Neural progenitor cell (in vitro differentiated cells): ENCODE measurements around the gene D2HGDH. TPM values are rescaled to one million over a fixed set of nuclear protein-coding genes. Genes with fewer than 3 reads are reported as not detected.

Experiments used
- DNase-seq: peaks from one replicate; pipeline ENCODE4 v3.0.0-alpha.2; 2016; ENCODE audit warnings: low spot score
- H2AFZ ChIP-seq: fragments of 200-600 bp; sonication (generic); replicated peaks from 2 replicates; pipeline ENCODE4 v1.6.1; 2016; ENCODE audit warnings: antibody characterized with exemption
- H3F3A ChIP-seq: fragments of 200-600 bp; sonication (generic); 2 replicates; pipeline ENCODE4 v1.6.1; 2016; ENCODE audit warnings: antibody characterized with exemption, low read depth
- H3K27ac ChIP-seq: fragments of 200-600 bp; sonication (generic); 2 replicates; pipeline ENCODE4 v1.5.1; 2016; ENCODE audit warnings: mild to moderate bottlenecking
- H3K27me3 ChIP-seq: fragments of 200-600 bp; sonication (generic); 2 replicates; pipeline ENCODE4 v1.6.1; 2016; ENCODE audit warnings: mild to moderate bottlenecking, moderate library complexity
- H3K36me3 ChIP-seq: fragments of 200-600 bp; sonication (generic); 2 replicates; pipeline ENCODE4 v1.5.1; 2016
- H3K4me1 ChIP-seq: fragments of 200-600 bp; sonication (generic); 2 replicates; pipeline ENCODE4 v1.6.1; 2016; ENCODE audit warnings: mixed run types
- H3K4me2 ChIP-seq: fragments of 200-600 bp; sonication (generic); 2 replicates; pipeline ENCODE4 v1.6.1; 2016
- H3K4me3 ChIP-seq: fragments of 200-600 bp; sonication (generic); 2 replicates; pipeline ENCODE4 v1.5.1; 2016
- H3K79me2 ChIP-seq: fragments of 200-600 bp; sonication (generic); 2 replicates; pipeline ENCODE4 v1.6.1; 2016; ENCODE audit warnings: low read depth
- H3K9ac ChIP-seq: fragments of 200-600 bp; sonication (generic); 2 replicates; pipeline ENCODE4 v1.6.1; 2016
- H3K9me3 ChIP-seq: fragments of 200-600 bp; sonication (generic); 2 replicates; pipeline ENCODE4 v1.5.1; 2016; ENCODE audit warnings: low read depth
- H4K20me1 ChIP-seq: fragments of 200-600 bp; sonication (generic); 2 replicates; pipeline ENCODE4 v1.6.1; 2016; ENCODE audit warnings: low read depth
- H3K27ac Mint-ChIP-seq: 3 replicates; pipeline ENCODE4 v1.8.0; 2021; ENCODE audit warnings: mixed read lengths
- H3K27me3 Mint-ChIP-seq: 2 replicates; pipeline ENCODE4 v1.8.0; 2022; ENCODE audit warnings: low read depth, mild to moderate bottlenecking, inconsistent platforms, moderate library complexity, mixed read lengths; ENCODE audit not compliant: insufficient read depth
- H3K36me3 Mint-ChIP-seq: 3 replicates; pipeline ENCODE4 v1.8.0; 2021; ENCODE audit warnings: mixed read lengths
- H3K4me1 Mint-ChIP-seq: 3 replicates; pipeline ENCODE4 v1.8.0; 2021; ENCODE audit warnings: mixed read lengths
- H3K4me3 Mint-ChIP-seq: 3 replicates; pipeline ENCODE4 v1.8.0; 2021; ENCODE audit warnings: mild to moderate bottlenecking, moderate library complexity, mixed read lengths
- H3K9me3 Mint-ChIP-seq: 3 replicates; pipeline ENCODE4 v1.8.0; 2020; ENCODE audit warnings: mixed read lengths
- EZH2 ChIP-seq: fragments of 200-600 bp; sonication (generic); IDR thresholded peaks from 2 replicates; pipeline ENCODE4 v1.6.1; 2017; ENCODE audit warnings: antibody characterized with exemption, mild to moderate bottlenecking, moderate library complexity
- EZH2phosphoT487 ChIP-seq: fragments of 200-600 bp; sonication (generic); IDR thresholded peaks from 2 replicates; pipeline ENCODE4 v1.6.1; 2017; ENCODE audit warnings: antibody characterized with exemption
- total RNA-seq: library from RNA; depleted of rRNA; stranded (reverse); fragments of >200 nt; gene quantifications from 2 replicates; pipeline ENCODE4 v1.2.3, GENCODE V29; 2015; ENCODE audit warnings: low replicate concordance
- TF ChIP-seq, protein P1 (sequence below): fragments of 200-600 bp; sonication (generic); IDR thresholded peaks from 2 replicates; pipeline ENCODE4 v1.5.1; 2017; ENCODE audit warnings: antibody characterized with exemption, mild to moderate bottlenecking

The D2HGDH gene
- total RNA-seq, 1 donor from 2014 or later: 3.5 TPM

GRCh38 chr2:241770936-241771285 is 36.5 kb downstream of the D2HGDH start:
- Histone ChIP-seq H3K27ac (peak overlapping the region; percentile 80), H3K4me3 (no peak overlapping the region), H3K79me2 (no peaks in the 10 kb centered on the region), H3K4me2 (peak overlapping the region; percentile 65), H3K27me3 (no peaks in the 10 kb centered on the region), H3K4me1 (peaks cover 35% of the 10 kb centered on the region), H3K9ac (no peak overlapping the region), H3K9me3 (no peaks in the 10 kb centered on the region), H4K20me1 (no peaks in the 10 kb centered on the region), H3F3A (peaks cover 26% of the 10 kb centered on the region), H2AFZ (no peak overlapping the region), H3K36me3 (no peaks in the 10 kb centered on the region)
- H3K27me3 Mint-ChIP-seq: peaks cover 9% of the 10 kb centered on the region
- H3K4me3 Mint-ChIP-seq: no peak overlapping the region
- peaks cover 29% of the 10 kb centered on the region for H3K4me1 Mint-ChIP-seq
- no peaks in the 10 kb centered on the region for H3K36me3 Mint-ChIP-seq
- DNase-seq: no peak
- H3K27ac Mint-ChIP-seq: peak overlapping the region; percentile 79
- H3K9me3 Mint-ChIP-seq: no peaks in the 10 kb centered on the region
- TF ChIP-seq, protein P1, sequence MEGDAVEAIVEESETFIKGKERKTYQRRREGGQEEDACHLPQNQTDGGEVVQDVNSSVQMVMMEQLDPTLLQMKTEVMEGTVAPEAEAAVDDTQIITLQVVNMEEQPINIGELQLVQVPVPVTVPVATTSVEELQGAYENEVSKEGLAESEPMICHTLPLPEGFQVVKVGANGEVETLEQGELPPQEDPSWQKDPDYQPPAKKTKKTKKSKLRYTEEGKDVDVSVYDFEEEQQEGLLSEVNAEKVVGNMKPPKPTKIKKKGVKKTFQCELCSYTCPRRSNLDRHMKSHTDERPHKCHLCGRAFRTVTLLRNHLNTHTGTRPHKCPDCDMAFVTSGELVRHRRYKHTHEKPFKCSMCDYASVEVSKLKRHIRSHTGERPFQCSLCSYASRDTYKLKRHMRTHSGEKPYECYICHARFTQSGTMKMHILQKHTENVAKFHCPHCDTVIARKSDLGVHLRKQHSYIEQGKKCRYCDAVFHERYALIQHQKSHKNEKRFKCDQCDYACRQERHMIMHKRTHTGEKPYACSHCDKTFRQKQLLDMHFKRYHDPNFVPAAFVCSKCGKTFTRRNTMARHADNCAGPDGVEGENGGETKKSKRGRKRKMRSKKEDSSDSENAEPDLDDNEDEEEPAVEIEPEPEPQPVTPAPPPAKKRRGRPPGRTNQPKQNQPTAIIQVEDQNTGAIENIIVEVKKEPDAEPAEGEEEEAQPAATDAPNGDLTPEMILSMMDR: no peak
- TF ChIP-seq EZH2 (no peak), EZH2phosphoT487 (no peak)

- Histone ChIP-seq H3K4me3 (no peak overlapping the region), H3K4me2 (peak overlapping the region; percentile 65), H3K9me3 (no peaks in the 10 kb centered on the region), H3K9ac (no peak overlapping the region), H3K27ac (peak overlapping the region; percentile 80), H3K27me3 (no peaks in the 10 kb centered on the region), H2AFZ (no peak overlapping the region), H3K36me3 (no peaks in the 10 kb centered on the region), H3K4me1 (peaks cover 35% of the 10 kb centered on the region), H3K79me2 (no peaks in the 10 kb centered on the region), H3F3A (peaks cover 26% of the 10 kb centered on the region), H4K20me1 (no peaks in the 10 kb centered on the region)
- Mint-ChIP-seq H3K27me3 (peaks cover 11% of the 10 kb centered on the region), H3K4me1 (peaks cover 29% of the 10 kb centered on the region), H3K36me3 (no peaks in the 10 kb centered on the region), H3K4me3 (peak overlapping the region; percentile 6), H3K27ac (peak overlapping the region; percentile 99), H3K9me3 (no peaks in the 10 kb centered on the region)
- DNase-seq: peak; percentile 94
- TF ChIP-seq, protein P1: no peak
- no peak for TF ChIP-seq EZH2
- TF ChIP-seq EZH2phosphoT487: no peak
Measured at GRCh38 chr2:241771286-241772062, 37.0 kb downstream of the D2HGDH start.

DNA sequence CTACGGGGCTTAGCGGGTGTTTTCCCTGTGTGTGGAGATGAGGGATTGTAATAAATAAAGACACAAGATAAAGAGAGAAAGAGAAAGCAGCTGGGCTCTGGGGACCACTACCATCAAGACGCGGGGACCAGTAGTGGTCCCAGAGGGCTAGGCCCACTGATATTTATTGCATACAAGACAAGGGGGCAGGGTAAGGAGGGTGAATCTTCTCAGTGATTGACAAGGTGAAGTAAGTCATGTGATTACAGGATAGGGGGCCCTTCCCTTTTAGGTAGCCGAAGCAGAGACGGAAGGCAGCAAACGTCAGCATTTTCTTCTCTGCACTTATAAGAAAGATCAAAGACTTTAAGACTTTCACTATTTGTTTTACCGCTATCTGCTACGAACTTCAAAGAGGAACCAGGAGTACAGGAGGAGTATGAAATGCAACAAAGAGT is 37.7 kb downstream of the D2HGDH start:
- peak overlapping the region; percentile 75 for H3K27ac ChIP-seq

More for the DNA sequence above, 37.7 kb downstream of the D2HGDH start:
- Histone ChIP-seq H4K20me1 (no peaks in the 10 kb centered on the region), H3K79me2 (no peaks in the 10 kb centered on the region), H3K4me1 (peaks cover 36% of the 10 kb centered on the region), H3K4me3 (no peak overlapping the region), H2AFZ (no peak overlapping the region), H3F3A (peaks cover 26% of the 10 kb centered on the region), H3K4me2 (peak overlapping the region; percentile 65), H3K36me3 (no peaks in the 10 kb centered on the region), H3K9ac (no peak overlapping the region), H3K27me3 (no peaks in the 10 kb centered on the region), H3K9me3 (no peaks in the 10 kb centered on the region)
- Mint-ChIP-seq H3K4me1 (peaks cover 29% of the 10 kb centered on the region), H3K9me3 (no peaks in the 10 kb centered on the region), H3K27me3 (peaks cover 11% of the 10 kb centered on the region), H3K4me3 (peak overlapping the region; percentile 6), H3K27ac (peak overlapping the region; percentile 99), H3K36me3 (no peaks in the 10 kb centered on the region)
- no peak for TF ChIP-seq EZH2
- TF ChIP-seq EZH2phosphoT487: no peak
- TF ChIP-seq, protein P1: no peak
- DNase-seq: no peak
